A549 treated with CORT108297 at 1 μM for 4 hours (cell line): ENCODE data around the gene BMP7. TPM values are rescaled to one million over a fixed set of nuclear protein-coding genes. Genes with fewer than 3 reads are reported as not detected.

Source experiments
- total RNA-seq: library from RNA; stranded (reverse); fragments of 200-300 nt; extraction: Qiagen RNA extraction; gene quantifications from 5 replicates; pipeline ENCODE4 v1.2.3, GENCODE V29; 2022

BMP7 gene
- total RNA-seq: 0.24 to 0.82 TPM (median 0.68 TPM) in 5 replicates

DNA sequence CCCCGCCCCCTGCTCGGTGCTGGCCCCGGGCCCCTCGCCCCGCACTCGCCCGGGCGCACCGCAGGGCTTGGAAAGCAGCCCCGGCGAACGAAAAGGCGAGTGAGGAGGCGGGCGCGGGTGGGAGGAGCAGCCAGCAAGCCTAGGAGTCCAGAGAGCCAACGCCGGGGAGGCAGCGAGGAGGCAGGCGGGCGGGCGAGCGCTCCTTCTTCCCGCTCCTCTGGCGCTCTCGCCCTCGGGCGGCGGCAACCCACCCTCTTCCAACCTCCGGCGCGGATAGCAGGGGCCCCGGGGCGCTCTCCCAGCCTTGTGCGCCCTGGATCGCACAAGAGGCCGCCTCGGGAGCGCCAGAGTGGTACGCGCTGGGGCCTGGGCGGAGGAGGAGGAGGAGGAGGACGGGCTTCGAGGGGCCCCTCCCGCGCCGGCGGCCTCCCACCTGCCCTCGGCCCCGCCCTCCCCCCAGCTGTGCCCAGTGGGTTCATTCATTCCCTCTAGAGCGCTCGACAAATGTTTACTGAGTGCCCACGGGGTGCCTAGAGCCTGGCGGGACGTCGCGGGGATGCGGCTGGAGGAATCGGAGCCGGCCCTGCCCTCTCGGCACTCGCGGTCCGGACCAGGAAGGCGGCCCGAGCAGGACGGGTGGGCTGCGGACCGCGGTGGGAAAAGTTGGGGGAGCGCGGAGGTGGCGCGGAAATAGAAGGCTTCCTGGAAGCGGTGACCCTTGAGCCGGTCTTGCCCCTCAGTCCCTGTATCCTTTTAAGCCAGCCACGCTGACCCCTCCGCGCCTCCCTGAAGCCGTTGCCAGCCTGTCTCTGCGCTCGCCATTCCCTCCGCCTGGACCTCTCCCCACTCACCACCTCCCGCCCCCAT, at the start of gene BMP7:
Gene BMP7, minus strand, starts transcription at position 351 of the 867 bp plus-strand sequence. CDS start 519 bp downstream, outside the sequence.

Other genes with a start within 250 kb of the BMP7 start
- gene SPO11, start 63.2 kb upstream of the BMP7 start, total RNA-seq: not detected in 5 replicates
- gene RAE1, start 84.6 kb upstream of the BMP7 start, total RNA-seq: 59.7 to 75.0 TPM (median 62.2 TPM) in 5 replicates
- 24.0 to 36.3 TPM (median 34.7 TPM) in 5 replicates for gene RBM38, start 124.8 kb upstream of the BMP7 start, total RNA-seq